NCI-H510A treated with DMSO at 0.1 percent for 48 hours (cell line): Measurements from ENCODE around the gene TUBAL3.
"Not testable (repeated sequence)": the region's sequence is repeated elsewhere in the genome, so short reads cannot be mapped to it uniquely, and the experiment has no call there.

Source experiments
- DNase-seq: peaks from one replicate; lab custom pipeline; 2025; lab: John Stamatoyannopoulos, UW

Gene TUBAL3

GRCh38 chr10:5423771-5424170, 19.1 kb upstream of the TUBAL3 start:
- DNase-seq: no peak

- DNase-seq: no peak
Measured at GRCh38 chr10:5419466-5420094, 15.0 kb upstream of the TUBAL3 start.

GRCh38 chr10:5418584-5418983, 14.0 kb upstream of the TUBAL3 start:
- DNase-seq: no peak

DNA sequence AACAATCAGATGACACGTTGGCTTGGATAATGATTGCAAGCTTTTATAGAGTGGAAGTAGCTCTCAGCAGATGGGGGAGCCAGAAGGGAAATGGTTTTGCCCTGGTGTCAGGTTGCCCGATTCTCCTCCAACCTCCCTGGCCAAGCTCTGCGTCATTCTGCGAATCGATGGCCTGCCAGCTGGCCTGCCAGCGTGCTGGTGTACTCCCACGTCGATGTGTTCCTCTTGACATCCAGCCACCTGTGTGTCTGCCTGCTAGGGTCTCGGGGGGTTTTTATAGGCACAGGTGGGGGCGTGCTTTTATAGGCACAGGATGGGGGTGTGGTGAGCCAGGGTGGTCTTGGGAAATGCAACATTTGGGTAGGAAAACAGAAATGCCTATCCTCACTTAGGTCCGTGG, 12.4 kb upstream of the TUBAL3 start:
- DNase-seq: peak; percentile 80

DNA sequence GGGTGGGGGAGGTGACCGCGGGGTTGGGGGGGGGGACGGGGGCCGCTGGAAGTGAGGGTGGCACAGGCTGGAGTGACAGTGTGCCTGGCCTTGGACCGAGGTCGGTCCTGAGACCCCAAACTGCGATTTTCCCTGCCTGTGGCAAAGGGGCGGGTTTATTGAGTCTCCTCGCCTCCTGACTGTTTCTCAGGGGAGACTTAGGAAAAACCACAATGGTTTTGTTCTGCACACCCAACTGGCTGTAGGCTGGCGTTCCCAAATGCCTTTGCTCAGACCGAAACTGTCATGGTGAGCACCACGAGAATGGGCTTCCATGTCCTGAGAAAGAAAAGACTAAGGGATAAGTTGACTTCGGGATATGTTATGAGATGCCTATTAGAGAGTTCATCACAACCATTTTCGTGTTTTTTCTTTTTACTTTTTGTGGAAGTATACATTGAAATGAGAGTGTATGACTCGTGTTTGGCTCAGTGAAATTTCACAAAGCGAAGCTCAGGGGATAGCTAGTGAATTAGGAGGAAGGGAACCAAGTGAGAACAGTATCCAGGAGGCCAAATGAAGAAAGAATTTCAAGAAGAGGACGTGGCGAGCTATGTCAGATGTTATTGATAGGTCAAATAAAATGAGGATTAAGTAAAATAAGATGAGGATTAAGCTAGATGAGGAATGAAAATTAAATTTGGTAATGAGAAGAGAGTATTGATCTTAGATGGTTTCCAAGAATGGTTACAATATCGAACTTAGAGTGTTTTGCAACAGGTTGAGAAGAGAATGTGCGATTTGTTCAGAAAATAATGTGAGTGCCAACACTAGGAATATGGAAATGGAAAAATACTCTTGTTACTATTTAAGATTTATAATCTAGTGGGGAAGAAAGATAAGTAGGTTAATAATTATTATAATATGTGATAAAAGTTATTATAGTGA, 8.6 kb upstream of the TUBAL3 start:
- no peak for DNase-seq

- DNase-seq: peak; percentile 80
Measured at GRCh38 chr10:5412277-5412941, 7.8 kb upstream of the TUBAL3 start, which contains the start of gene NET1. NET1 (plus strand) TSS chr10:5412557; CDS start chr10:5412693, 136 bp downstream.

DNA sequence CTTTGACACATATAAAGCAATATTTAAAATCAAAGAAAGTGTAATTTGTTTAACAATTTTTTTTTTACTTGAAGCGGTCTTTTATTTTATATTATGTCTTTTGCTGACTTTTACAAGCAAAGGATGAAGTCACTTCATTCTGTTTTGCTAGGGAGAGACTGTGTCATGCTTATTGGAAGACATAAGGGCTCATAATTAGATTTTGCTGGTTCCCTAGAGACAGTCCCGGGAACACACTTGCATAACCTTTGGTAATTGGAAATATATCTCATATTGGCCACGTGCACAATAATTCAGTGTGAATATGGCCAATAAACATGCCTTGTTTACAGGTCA, 7.3 kb upstream of the TUBAL3 start:
- DNase-seq: no peak

DNA sequence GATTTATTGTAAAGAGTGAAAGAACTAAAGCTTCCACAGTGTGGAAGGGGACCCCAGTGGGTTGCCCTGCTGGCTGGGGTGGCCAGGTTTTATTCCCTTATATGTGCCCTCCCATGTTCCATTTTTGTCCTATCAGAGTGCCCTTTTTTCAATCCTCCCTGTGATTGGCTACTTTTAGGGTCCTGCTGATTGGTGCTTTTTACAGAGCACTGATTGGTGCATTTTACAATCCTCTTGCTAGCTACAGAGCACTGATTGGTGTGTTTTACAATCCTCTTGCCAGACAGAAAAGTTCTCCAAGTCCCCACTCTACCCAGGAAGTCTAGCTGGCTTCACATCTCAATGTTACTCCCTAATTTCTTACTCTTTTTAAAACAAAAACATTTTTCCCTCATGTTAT, 6.2 kb upstream of the TUBAL3 start:
- DNase-seq: not testable (repeated sequence)

GRCh38 chr10:5406918-5407317, 2.3 kb upstream of the TUBAL3 start:
- no peak for DNase-seq

GRCh38 chr10:5402798-5403197, 1.8 kb downstream of the TUBAL3 start:
- no peak for DNase-seq

DNA sequence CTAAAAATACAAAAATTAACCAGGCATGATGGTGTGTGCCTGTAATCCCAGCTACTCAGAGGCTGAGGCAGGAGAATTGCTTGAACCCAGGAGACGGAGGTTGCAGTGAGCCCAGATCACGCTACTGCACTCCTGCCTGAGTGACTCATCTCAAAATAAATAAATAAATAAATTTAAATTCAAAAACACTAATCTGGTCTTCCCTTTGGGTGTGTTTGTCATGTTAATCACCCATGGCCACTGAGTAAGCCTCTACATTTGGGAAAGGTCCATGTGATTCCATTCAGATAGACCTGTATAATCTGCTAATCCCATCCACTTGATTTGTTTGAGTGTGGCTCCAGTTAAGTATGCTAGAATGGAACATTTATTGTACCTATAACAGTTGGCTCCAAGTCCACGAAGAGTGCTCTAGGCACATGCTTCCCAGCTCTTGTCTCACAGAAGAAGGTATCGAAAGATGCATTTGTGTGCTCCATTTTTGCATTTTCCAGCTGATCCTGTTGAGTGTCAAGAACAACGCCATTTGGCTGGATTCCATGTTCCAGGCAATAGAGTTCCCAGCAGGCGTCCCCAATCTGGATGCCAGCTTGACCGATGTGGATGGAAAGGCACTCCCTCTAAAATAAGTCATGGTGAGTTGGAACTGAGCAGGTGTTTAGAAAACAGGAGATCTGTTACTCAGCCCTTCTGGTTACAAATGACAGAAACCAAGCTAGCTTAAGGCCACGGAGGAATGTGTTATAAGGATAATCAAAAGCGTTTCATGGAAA, 4.0 kb downstream of the TUBAL3 start:
- no peak for DNase-seq

DNA sequence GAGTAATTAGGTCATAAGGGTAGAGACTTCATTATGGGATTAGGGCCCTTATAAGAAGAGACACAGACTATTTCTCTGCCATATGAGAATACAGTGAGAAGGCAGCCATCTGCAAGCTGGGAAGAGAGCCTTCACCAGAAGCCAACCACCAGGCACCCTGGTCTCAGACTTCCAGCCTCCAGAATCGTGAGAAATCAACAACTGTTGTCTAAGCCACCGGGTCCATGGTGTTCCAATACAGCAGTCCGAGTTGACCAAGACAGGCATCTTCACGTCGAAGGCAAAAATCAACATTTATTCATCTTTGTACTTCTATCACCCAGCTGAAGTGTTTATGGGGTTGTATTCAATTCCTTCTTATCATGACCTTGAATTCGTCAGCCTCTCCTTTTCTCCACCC, 5.3 kb downstream of the TUBAL3 start:
- DNase-seq: no peak

GRCh38 chr10:5396556-5397300, 7.9 kb downstream of the TUBAL3 start:
- DNase-seq: no peak

- DNase-seq: no peak
Measured at GRCh38 chr10:5395168-5395567, 9.5 kb downstream of the TUBAL3 start.

DNA sequence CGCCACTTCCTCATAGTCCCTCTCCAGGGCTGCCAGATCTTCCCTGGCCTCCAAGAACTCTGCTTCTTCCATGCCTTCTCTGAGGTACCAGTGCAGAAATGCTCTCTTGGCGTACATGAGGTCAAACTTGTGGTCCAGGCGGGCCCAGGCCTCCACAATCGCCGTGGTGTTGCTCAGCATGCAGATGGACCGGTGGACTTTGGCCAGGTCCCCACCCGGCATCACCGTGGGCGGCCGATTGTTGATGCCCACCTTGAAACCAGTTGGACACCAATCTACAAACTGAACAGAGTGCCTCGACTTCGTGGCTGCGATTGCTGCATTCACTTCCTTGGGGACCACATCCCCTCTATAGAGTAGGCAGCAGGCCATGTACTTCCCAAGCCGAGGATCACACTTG, 11.1 kb downstream of the TUBAL3 start:
- no peak for DNase-seq

DNA sequence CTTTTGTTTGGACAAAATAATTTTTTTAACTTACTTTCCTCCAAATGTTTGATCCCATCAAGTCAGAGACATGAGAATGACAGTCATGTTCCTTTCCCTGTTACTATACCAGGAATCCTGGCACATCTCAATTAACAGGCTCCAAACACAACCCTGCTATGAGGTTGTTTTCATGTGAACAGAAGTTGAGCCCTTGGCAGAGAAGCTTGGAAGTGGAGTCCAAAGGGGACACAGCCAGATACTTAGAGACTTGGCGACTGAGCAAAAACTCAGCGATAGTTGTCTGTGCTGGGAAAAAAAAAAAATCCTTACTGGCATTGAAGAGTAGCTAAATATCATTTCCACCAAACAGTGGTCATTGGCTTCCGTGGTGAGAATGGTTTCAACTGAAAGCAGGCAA, 12.8 kb downstream of the TUBAL3 start:
- no peak for DNase-seq

- DNase-seq: no peak
Measured at GRCh38 chr10:5390607-5391205, 13.9 kb downstream of the TUBAL3 start.

DNA sequence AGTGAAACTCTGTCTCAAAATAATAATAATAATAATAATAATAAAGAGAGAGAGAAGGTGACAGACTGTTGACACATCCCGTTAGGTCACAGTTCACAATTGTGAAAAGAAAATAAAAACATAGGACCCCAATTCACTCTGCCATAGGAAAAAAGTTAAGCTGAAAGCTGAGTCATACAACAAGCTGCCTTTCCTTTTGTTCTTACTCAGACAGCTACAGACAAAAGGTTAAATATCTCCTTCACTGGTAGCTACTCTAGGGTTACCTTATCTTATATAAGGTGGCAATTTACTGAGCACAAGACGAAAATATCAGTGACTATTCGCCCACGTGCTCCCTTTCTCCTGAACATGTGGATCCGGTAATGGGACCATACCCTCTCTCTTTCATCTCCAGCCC, 17.5 kb downstream of the TUBAL3 start:
- DNase-seq: no peak

GRCh38 chr10:5385224-5385623, 19.4 kb downstream of the TUBAL3 start:
- DNase-seq: no peak

DNA sequence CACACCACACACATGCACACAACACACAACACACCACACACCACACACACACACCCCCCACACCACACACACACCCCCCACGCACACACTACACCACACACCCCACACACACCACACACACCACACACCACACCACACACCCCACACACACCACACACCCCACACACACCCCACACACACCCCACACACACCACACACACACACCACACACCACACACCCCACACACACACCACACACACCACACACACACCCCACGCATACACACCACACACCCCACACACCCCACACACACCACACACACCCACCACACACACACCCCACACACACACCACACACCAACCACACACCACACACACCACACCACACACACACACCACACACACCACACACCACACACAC, 23.4 kb downstream of the TUBAL3 start:
- no peak for DNase-seq

DNA sequence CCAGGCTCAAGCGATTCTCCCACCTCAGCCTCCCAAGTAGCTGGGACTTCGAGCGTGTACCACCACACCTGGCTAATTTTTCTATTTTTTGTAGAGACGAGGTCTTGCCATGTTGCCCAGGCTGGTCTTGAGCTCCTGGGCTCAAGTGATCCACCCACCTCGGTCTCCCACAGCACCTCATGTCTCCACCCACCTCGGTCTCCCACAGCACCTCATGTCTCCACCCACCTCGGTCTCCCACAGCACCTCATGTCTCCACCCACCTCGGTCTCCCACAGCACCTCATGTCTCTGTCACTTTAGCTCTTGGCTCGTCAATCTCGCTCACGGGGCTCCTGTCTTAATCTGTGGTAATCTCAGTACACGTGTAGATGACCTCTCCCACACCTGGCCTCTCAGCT, 24.2 kb downstream of the TUBAL3 start:
- not testable (repeated sequence) for DNase-seq
